GM12864 (cell line): ENCODE results near the gene C3orf20.
"Not testable (repeated sequence)": the region's sequence is repeated elsewhere in the genome, so short reads cannot be mapped to it uniquely, and the experiment has no call there.

Experiments used
- DNase-seq: peaks from one replicate; pipeline ENCODE4 v3.0.0-alpha.2; 2011; ENCODE audit warnings: low read depth
- H3K4me3 ChIP-seq: 2 replicates; pipeline ENCODE4 v1.5.1; 2011; ENCODE audit warnings: mild to moderate bottlenecking, low read depth, low read length, control low read depth
- TF ChIP-seq, protein P1 (sequence below): IDR thresholded peaks from 2 replicates; pipeline ENCODE4 v1.5.1; 2011; ENCODE audit warnings: low read depth, mild to moderate bottlenecking, moderate library complexity, low read length, control low read depth, inconsistent platforms; ENCODE audit errors: missing control alignments

C3orf20 gene

DNA sequence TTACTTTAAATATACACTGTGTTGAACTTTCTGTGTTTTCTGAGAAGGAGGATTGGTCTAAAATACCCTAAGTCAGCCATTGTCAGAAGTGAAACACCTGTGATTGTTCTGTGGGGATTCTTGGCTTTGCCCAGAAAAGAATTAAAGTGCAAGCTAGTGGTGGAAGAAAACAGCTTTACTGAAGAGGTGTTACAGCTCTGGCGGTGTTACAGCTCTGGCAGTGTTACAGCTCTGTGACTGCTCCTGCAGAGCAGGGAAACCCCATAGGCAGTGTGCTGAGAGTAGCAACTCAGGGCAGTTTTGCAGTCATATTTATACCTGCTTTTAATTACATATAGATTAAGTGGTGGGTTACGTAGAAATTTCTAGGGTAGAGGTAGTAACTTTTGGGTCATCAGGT lies 66.6 kb downstream of the C3orf20 start:
- H3K4me3 ChIP-seq: no peak overlapping the region
- no peak for DNase-seq
- TF ChIP-seq, protein P1, sequence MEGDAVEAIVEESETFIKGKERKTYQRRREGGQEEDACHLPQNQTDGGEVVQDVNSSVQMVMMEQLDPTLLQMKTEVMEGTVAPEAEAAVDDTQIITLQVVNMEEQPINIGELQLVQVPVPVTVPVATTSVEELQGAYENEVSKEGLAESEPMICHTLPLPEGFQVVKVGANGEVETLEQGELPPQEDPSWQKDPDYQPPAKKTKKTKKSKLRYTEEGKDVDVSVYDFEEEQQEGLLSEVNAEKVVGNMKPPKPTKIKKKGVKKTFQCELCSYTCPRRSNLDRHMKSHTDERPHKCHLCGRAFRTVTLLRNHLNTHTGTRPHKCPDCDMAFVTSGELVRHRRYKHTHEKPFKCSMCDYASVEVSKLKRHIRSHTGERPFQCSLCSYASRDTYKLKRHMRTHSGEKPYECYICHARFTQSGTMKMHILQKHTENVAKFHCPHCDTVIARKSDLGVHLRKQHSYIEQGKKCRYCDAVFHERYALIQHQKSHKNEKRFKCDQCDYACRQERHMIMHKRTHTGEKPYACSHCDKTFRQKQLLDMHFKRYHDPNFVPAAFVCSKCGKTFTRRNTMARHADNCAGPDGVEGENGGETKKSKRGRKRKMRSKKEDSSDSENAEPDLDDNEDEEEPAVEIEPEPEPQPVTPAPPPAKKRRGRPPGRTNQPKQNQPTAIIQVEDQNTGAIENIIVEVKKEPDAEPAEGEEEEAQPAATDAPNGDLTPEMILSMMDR: no peak

DNA sequence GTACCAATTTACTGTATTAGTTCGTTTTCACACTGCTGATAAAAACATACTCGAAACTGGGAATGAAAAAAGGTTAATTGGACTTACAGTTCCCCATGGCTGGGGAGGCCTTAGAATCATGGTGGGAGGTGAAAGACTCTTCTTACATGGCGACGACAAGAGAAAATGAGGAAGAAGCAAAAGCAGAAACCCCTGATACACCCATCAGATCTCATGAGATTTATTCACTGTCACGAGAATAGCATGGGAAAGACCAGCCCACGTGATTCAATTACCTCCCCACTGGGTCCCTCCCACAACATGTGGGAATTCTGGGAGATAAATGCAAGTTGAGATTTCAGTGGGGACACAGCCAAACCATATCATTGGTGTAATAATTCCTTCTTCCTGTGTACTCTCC lies 69.6 kb downstream of the C3orf20 start:
- no peak overlapping the region for H3K4me3 ChIP-seq

DNA sequence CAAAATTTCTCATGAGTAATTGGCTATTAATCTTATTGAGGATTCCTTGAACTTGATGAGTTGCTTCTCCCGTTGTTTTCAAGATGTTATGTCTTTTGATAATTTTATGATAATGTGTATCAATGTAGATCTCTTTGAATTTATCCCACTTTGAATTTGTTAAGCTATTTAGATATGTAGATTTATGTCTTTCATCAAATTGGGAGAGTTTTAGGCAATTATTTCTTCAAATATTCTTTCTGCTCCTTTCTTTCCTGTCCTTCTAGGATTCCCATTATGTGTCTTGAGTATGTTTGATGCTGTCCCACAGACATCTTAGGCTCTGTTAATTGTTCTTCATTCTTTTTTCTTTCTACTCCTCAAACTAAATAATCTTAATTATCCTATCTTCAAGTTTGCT lies 75.7 kb downstream of the C3orf20 start:
- H3K4me3 ChIP-seq: no peak overlapping the region
- TF ChIP-seq, protein P1: no peak
- DNase-seq: no peak

More for the DNA sequence above, 69.6 kb downstream of the C3orf20 start:
- no peak for DNase-seq
- TF ChIP-seq, protein P1: no peak

DNA sequence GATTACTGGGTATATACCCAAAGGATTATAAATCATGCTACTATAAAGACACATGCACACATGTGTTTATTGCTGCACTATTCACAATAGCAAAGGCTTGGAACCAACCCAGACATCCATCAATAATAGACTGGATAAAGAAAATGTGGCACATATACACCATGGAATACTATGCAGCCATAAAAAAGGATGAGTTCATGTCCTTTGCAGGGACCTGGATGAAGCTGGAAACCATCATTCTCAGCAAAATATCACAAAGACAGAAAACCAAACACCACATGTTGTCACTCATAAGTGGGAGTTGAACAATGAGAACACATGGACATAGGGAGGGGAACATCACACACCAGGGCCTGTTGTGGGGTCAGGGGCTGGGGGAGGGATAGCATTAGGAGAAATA lies 78.0 kb downstream of the C3orf20 start:
- H3K4me3 ChIP-seq: not testable (repeated sequence)

DNA sequence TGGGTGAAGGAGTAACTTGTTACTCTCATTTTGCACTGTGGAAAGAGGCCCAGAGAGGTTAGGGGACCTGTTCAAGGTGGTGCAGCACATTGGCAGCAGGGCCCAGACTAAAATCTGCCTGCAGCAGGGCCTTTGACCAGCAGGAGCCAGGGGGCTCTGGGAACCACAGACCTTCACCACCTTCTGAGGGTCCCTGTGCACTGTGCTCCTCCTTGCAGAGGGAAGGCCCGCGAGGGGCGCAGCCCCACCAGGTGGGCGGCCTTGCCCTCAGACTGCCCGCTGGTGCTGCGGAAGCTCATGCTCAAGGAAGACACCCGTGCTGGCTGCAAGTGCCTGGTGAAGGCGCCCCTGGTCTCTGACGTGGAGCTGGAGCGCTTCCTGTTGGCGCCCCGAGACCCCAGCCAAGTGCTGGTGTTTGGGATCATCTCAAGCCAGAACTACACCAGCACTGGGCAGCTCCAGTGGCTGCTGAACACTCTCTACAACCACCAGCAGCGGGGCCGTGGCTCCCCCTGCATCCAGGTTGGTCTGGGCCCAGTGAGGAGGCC lies 82.3 kb downstream of the C3orf20 start:
- no peak overlapping the region for H3K4me3 ChIP-seq
- DNase-seq: no peak
- TF ChIP-seq, protein P1: no peak

More for the DNA sequence above, 78.0 kb downstream of the C3orf20 start:
- not testable (repeated sequence) for DNase-seq

DNA sequence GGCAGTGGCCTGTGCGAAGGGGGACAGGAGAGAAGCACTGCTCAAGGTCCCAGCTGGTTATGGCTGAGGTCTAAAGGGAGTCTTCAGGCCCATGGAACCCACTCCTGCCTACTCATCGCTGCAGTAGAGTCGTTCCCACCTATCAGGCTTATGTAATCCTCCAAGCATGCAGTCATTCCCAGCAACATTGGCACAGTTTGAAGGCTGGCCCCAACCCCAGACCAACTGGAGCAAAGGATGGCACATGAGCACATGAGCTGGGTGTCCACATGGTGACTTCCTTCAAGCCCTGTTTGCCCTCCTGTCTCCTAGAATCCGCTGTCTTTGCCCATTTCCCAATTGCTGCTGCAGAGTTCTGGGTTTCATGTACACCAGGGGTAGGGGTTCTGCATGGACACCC lies 83.4 kb downstream of the C3orf20 start:
- TF ChIP-seq, protein P1: no peak
- no peak overlapping the region for H3K4me3 ChIP-seq
- no peak for DNase-seq

DNA sequence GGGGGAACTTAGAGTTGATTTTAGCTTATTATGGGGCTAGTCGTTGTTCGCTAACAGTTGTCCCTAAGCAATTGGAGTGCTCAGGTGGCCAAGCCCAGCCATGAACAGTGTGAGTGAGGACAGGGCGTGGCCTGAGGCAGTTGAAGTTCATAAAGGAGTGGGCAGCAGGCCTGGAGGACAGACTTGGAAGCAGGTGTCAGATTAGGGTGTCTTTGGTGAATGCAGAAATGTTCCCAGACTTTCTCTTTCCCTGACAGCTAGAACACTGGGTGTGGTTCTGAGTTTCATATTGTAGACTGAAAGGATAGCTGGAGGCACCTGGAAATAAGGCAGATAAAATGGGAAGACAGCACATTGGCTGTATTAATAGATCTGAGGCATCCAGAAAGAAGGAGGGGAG lies 84.0 kb downstream of the C3orf20 start:
- no peak overlapping the region for H3K4me3 ChIP-seq
- TF ChIP-seq, protein P1: no peak
- DNase-seq: no peak

DNA sequence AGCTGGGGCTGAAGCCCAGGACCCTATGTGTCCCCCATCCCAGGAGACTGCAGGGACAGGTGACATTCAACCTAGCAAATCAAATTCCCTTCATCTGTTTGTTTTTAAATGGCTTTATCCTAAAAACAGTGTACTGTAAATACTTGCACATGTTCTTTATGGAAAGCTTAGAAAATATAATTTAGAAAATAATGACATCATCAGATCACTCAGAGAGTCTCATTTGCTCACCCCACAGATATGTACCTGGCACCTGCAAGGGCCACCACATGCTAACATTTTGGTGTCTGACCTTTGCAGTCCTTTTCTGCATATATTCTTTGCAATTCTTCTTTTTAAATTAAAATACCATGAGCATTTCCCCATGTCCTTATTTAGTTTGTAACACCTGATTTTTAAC lies 85.2 kb downstream of the C3orf20 start:
- H3K4me3 ChIP-seq: no peak overlapping the region
- TF ChIP-seq, protein P1: no peak
- DNase-seq: no peak
